H9 (cell line): Measurements from ENCODE around the gene PER2. TPM values are rescaled to one million over a fixed set of nuclear protein-coding genes. Genes with fewer than 3 reads are reported as not detected.

Experiments used
- DNase-seq: peaks from one replicate; pipeline ENCODE4 v3.0.0-alpha.2; 2017
- H2AFZ ChIP-seq: one replicate; pipeline ENCODE4 v1.6.1; 2013; ENCODE audit warnings: mild to moderate bottlenecking, low read length, control low read depth, moderate library complexity
- H2AK5ac ChIP-seq: 2 replicates; pipeline ENCODE4 v1.6.1; 2013; ENCODE audit warnings: low read length, control low read depth, mixed read lengths; ENCODE audit not compliant: insufficient read length
- H2BK120ac ChIP-seq: one replicate; pipeline ENCODE4 v1.6.1; 2013; ENCODE audit warnings: low read depth, mild to moderate bottlenecking, low read length, control low read depth, inconsistent platforms; ENCODE audit not compliant: poor library complexity, severe bottlenecking
- H2BK12ac ChIP-seq: 2 replicates; pipeline ENCODE4 v1.6.1; 2013; ENCODE audit warnings: low read length, control low read depth, mixed read lengths, low read depth; ENCODE audit not compliant: insufficient read length
- H2BK15ac ChIP-seq: 2 replicates; pipeline ENCODE4 v1.6.1; 2013; ENCODE audit warnings: low read depth, low read length, control low read depth
- H2BK20ac ChIP-seq: one replicate; pipeline ENCODE4 v1.6.1; 2013; ENCODE audit warnings: low read depth, mild to moderate bottlenecking, low read length, control low read depth, inconsistent platforms; ENCODE audit not compliant: poor library complexity, severe bottlenecking
- H2BK5ac ChIP-seq: 2 replicates; pipeline ENCODE4 v1.6.1; 2013; ENCODE audit warnings: low read length, control low read depth, mixed read lengths; ENCODE audit not compliant: insufficient read length
- H3K14ac ChIP-seq: 2 replicates; pipeline ENCODE4 v1.6.1; 2013; ENCODE audit warnings: low read length, control low read depth; ENCODE audit not compliant: insufficient read depth
- H3K18ac ChIP-seq: 2 replicates; pipeline ENCODE4 v1.6.1; 2013; ENCODE audit warnings: low read depth, mild to moderate bottlenecking, mixed read lengths, low read length, control low read depth; ENCODE audit not compliant: insufficient read length
- H3K23ac ChIP-seq: 2 replicates; pipeline ENCODE4 v1.6.1; 2013; ENCODE audit warnings: low read length, control low read depth, mixed read lengths, low read depth; ENCODE audit not compliant: insufficient read length
- H3K23me2 ChIP-seq: 2 replicates; pipeline ENCODE4 v1.6.1; 2013; ENCODE audit warnings: low read depth, mild to moderate bottlenecking, mixed read lengths, low read length, control low read depth; ENCODE audit not compliant: insufficient read length, poor library complexity, severe bottlenecking
- H3K27ac ChIP-seq: 2 replicates; pipeline ENCODE4 v1.5.1; 2013; ENCODE audit warnings: low read length, control low read depth, mixed read lengths, low read depth; ENCODE audit not compliant: insufficient read length
- H3K27me3 ChIP-seq: 2 replicates; pipeline ENCODE4 v1.6.1; 2013; ENCODE audit warnings: low read length, control low read depth, inconsistent platforms; ENCODE audit not compliant: insufficient read depth
- H3K4ac ChIP-seq: 2 replicates; pipeline ENCODE4 v1.6.1; 2013; ENCODE audit warnings: low read depth, mild to moderate bottlenecking, control low read depth, inconsistent platforms, low read length, moderate library complexity
- H3K4me1 ChIP-seq: 2 replicates; pipeline ENCODE4 v1.6.1; 2013; ENCODE audit warnings: low read length, control low read depth, inconsistent platforms; ENCODE audit not compliant: insufficient read depth
- H3K4me2 ChIP-seq: 2 replicates; pipeline ENCODE4 v1.6.1; 2013; ENCODE audit warnings: low read length, control low read depth, mixed read lengths; ENCODE audit not compliant: insufficient read length, insufficient read depth
- H3K56ac ChIP-seq: 2 replicates; pipeline ENCODE4 v1.6.1; 2013; ENCODE audit warnings: low read depth, mild to moderate bottlenecking, mixed read lengths, low read length, control low read depth; ENCODE audit not compliant: insufficient read length
- H3K79me1 ChIP-seq: 2 replicates; pipeline ENCODE4 v1.6.1; 2013; ENCODE audit warnings: low read depth, mild to moderate bottlenecking, moderate library complexity, low read length, control low read depth, inconsistent platforms; ENCODE audit not compliant: insufficient read depth, poor library complexity, severe bottlenecking
- H3K79me2 ChIP-seq: 2 replicates; pipeline ENCODE4 v1.6.1; 2013; ENCODE audit warnings: low read length, control low read depth, inconsistent platforms; ENCODE audit not compliant: insufficient read depth
- H3K9ac ChIP-seq: 2 replicates; pipeline ENCODE4 v1.6.1; 2013; ENCODE audit warnings: low read length, control low read depth, mixed read lengths; ENCODE audit not compliant: insufficient read length; ENCODE audit errors: extremely low read depth
- H3K9me3 ChIP-seq: one replicate; pipeline ENCODE4 v1.6.1; 2013; ENCODE audit warnings: low read depth, low read length, inconsistent platforms; ENCODE audit not compliant: control insufficient read depth
- H3T11ph ChIP-seq: one replicate; pipeline ENCODE4 v1.6.1; 2013; ENCODE audit warnings: mild to moderate bottlenecking, low read length, control low read depth, inconsistent platforms
- H4K20me1 ChIP-seq: one replicate; pipeline ENCODE4 v1.6.1; 2013; ENCODE audit not compliant: control insufficient read depth, insufficient read length, insufficient read depth
- H4K5ac ChIP-seq: 2 replicates; pipeline ENCODE4 v1.6.1; 2013; ENCODE audit warnings: low read depth, mild to moderate bottlenecking, mixed read lengths, low read length, control low read depth; ENCODE audit not compliant: insufficient read length
- H4K8ac ChIP-seq: replicated peaks from 2 replicates; pipeline ENCODE4 v1.6.1; 2013; ENCODE audit warnings: low read length, control low read depth, mixed read lengths, low read depth; ENCODE audit not compliant: insufficient read length
- H4K91ac ChIP-seq: 2 replicates; pipeline ENCODE4 v1.6.1; 2013; ENCODE audit warnings: low read depth, mild to moderate bottlenecking, moderate library complexity, mixed read lengths, low read length, control low read depth; ENCODE audit not compliant: insufficient read length
- H3K27ac Mint-ChIP-seq, 3 experiments: 2 replicates in 2 of 3; 3 replicates in 1 of 3; pipeline ENCODE4 v1.8.0; 2020 to 2021; ENCODE audit warnings: mixed read lengths in 3 of 3, mild to moderate bottlenecking in 1 of 3, moderate library complexity in 1 of 3
- H3K27me3 Mint-ChIP-seq: 2 replicates; pipeline ENCODE4 v1.8.0; 2021; ENCODE audit warnings: low read depth, mild to moderate bottlenecking, moderate library complexity, mixed read lengths
- H3K36me3 Mint-ChIP-seq, 3 experiments: 2 replicates in 2 of 3; 3 replicates in 1 of 3; pipeline ENCODE4 v1.8.0; 2020 to 2021; ENCODE audit warnings: low read depth in 3 of 3, mixed read lengths in 3 of 3; ENCODE audit not compliant: insufficient read depth in 1 of 3
- H3K4me1 Mint-ChIP-seq, 2 experiments: 2 replicates each; pipeline ENCODE4 v1.8.0; 2020; ENCODE audit warnings: mixed read lengths in 2 of 2
- H3K4me3 Mint-ChIP-seq, 2 experiments: 2 replicates in 1 of 2; 3 replicates in 1 of 2; pipeline ENCODE4 v1.8.0; 2020 to 2021; ENCODE audit warnings: mild to moderate bottlenecking in 2 of 2, mixed read lengths in 2 of 2, moderate library complexity in 1 of 2
- H3K9me3 Mint-ChIP-seq, 2 experiments: 2 replicates in 1 of 2; 3 replicates in 1 of 2; pipeline ENCODE4 v1.8.0; 2020; ENCODE audit warnings: mild to moderate bottlenecking in 2 of 2, mixed read lengths in 2 of 2, moderate library complexity in 1 of 2
- WGBS: extraction: QIAGEN DNeasy Blood & Tissue Kit; methylation state at CpG from one replicate; pipeline ENCODE4 v1.1.7; 2013; ENCODE audit warnings: missing lambda C conversion rate, low lambda C conversion rate, mixed read lengths; ENCODE audit not compliant: insufficient read length; ENCODE audit errors: extremely low coverage; 5-methylcytosine and 5-hydroxymethylcytosine counted together
- total RNA-seq: library from RNA; stranded (reverse); gene quantifications from 2 replicates; pipeline ENCODE4 v1.2.1, GENCODE V29; 2021
- TF ChIP-seq, protein P1 (sequence below): fragments of 200-600 bp; sonication (generic); conservative IDR thresholded peaks from 3 replicates; pipeline ENCODE4 v1.8.0; 2021; ENCODE audit warnings: antibody characterized with exemption, mild to moderate bottlenecking

Gene PER2
- total RNA-seq, 1 experiment from 2014 or later = 12.9 TPM

DNA sequence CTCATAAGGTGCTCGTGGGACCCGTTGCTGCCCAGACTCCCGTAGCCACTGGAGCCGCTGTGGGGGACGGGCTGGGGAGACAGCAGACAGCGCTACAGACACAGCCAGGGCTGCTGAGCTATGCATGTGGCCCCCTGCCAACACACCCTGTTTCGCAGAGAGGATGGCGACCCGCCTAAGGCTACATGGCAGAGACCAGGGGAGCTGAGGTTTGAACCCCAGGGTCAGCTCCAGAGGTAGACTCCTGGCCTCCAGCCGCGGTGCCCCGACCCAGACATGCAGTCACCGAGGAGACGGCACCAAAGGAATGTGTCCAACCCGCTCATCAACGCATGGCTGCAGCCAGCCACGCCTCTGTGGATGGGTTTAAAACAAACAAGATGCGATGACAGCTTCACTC is 27.5 kb downstream of the PER2 start:
- no peak overlapping the region for H2AK5ac ChIP-seq
- no peak for DNase-seq

More for the DNA sequence above, 27.5 kb downstream of the PER2 start:
- Histone ChIP-seq H4K8ac (no peak overlapping the region), H2AFZ (no peak overlapping the region), H3K9me3 (no peaks in the 10 kb centered on the region), H2BK12ac (no peak overlapping the region), H4K5ac (no peak overlapping the region), H3K23ac (no peak overlapping the region), H2BK15ac (no peak overlapping the region), H3K27ac (no peak overlapping the region), H3K79me1 (no peaks in the 10 kb centered on the region), H4K91ac (no peak overlapping the region), H2BK120ac (no peak overlapping the region), H2BK5ac (no peak overlapping the region), H4K20me1 (no peaks in the 10 kb centered on the region), H3K9ac (no peak overlapping the region), H3K18ac (no peak overlapping the region), H3K14ac (no peak overlapping the region; the same call in 1 of the 2 replicates), H3K4me1 (no peaks in the 10 kb centered on the region), H2BK20ac (no peak overlapping the region), H3T11ph (no peak overlapping the region), H3K79me2 (no peaks in the 10 kb centered on the region), H3K4me2 (no peak overlapping the region), H3K4ac (no peak overlapping the region), H3K23me2 (no peaks in the 10 kb centered on the region), H3K56ac (no peak overlapping the region), H3K27me3 (no peaks in the 10 kb centered on the region)
- TF ChIP-seq, protein P1, sequence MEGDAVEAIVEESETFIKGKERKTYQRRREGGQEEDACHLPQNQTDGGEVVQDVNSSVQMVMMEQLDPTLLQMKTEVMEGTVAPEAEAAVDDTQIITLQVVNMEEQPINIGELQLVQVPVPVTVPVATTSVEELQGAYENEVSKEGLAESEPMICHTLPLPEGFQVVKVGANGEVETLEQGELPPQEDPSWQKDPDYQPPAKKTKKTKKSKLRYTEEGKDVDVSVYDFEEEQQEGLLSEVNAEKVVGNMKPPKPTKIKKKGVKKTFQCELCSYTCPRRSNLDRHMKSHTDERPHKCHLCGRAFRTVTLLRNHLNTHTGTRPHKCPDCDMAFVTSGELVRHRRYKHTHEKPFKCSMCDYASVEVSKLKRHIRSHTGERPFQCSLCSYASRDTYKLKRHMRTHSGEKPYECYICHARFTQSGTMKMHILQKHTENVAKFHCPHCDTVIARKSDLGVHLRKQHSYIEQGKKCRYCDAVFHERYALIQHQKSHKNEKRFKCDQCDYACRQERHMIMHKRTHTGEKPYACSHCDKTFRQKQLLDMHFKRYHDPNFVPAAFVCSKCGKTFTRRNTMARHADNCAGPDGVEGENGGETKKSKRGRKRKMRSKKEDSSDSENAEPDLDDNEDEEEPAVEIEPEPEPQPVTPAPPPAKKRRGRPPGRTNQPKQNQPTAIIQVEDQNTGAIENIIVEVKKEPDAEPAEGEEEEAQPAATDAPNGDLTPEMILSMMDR = no peak
- Mint-ChIP-seq H3K27me3 (no peaks in the 10 kb centered on the region), H3K9me3 (no peaks in the 10 kb centered on the region), H3K27ac (no peak overlapping the region), H3K4me1 (peaks cover 5 to 8% of the 10 kb centered on the region in 2 experiments), H3K4me3 (no peak overlapping the region), H3K36me3 (peaks cover 2 to 23% (median 9%) of the 10 kb centered on the region in 3 experiments; a peak in 6 of 7 replicates)
- WGBS = no CpG with 5 or more reads among the region's 18 CpGs
